Stimulated activated CD4-positive, alpha-beta T cell treated with anti-CD3 and anti-CD28 coated beads, Interleukin-15, amount 100 ng/mL, for 24 hours (primary cell): ENCODE measurements around the gene MS4A14.
"Not testable (repeated sequence)": the region's sequence is repeated elsewhere in the genome, so short reads cannot be mapped to it uniquely, and the experiment has no call there.

Source experiments
- DNase-seq: peaks from one replicate; pipeline ENCODE4 v3.0.0-alpha.2; 2020

Gene MS4A14

GRCh38 chr11:60396382-60396781, at the start of gene MS4A14:
TSS of gene MS4A14 (plus strand) at chr11:60396459. CDS start at chr11:60396579, 120 bp downstream.
- no peak for DNase-seq

- no peak for DNase-seq
Observed at GRCh38 chr11:60347084-60347797, 49.0 kb upstream of the MS4A14 start.

GRCh38 chr11:60348116-60348515, 48.1 kb upstream of the MS4A14 start:
- no peak for DNase-seq

- DNase-seq = no peak
Observed at GRCh38 chr11:60349990-60350389, 46.3 kb upstream of the MS4A14 start.

GRCh38 chr11:60357771-60358170, 38.5 kb upstream of the MS4A14 start:
- no peak for DNase-seq

GRCh38 chr11:60360621-60361020, 35.6 kb upstream of the MS4A14 start:
- no peak for DNase-seq

- DNase-seq = no peak
Observed at GRCh38 chr11:60362241-60362640, 34.0 kb upstream of the MS4A14 start.

GRCh38 chr11:60363542-60364470, 32.5 kb upstream of the MS4A14 start:
- DNase-seq = peak; percentile 70

GRCh38 chr11:60366262-60366904, 29.9 kb upstream of the MS4A14 start:
- not testable (repeated sequence) for DNase-seq

- DNase-seq = no peak
Observed at GRCh38 chr11:60367009-60367408, 29.2 kb upstream of the MS4A14 start.

- DNase-seq = no peak
Observed at GRCh38 chr11:60367896-60368295, 28.4 kb upstream of the MS4A14 start.

- no peak for DNase-seq
Observed at GRCh38 chr11:60370252-60370810, 25.9 kb upstream of the MS4A14 start.

- no peak for DNase-seq
Observed at GRCh38 chr11:60370811-60371298, 25.4 kb upstream of the MS4A14 start.

GRCh38 chr11:60371386-60371785, 24.9 kb upstream of the MS4A14 start:
- DNase-seq = no peak

GRCh38 chr11:60371854-60372253, 24.4 kb upstream of the MS4A14 start:
- no peak for DNase-seq

- DNase-seq = no peak
Observed at GRCh38 chr11:60372767-60373166, 23.5 kb upstream of the MS4A14 start.

GRCh38 chr11:60375316-60375715, 20.9 kb upstream of the MS4A14 start:
- DNase-seq = no peak

GRCh38 chr11:60376601-60377000, 19.7 kb upstream of the MS4A14 start:
- DNase-seq = no peak

- DNase-seq = no peak
Observed at GRCh38 chr11:60377401-60378136, 18.7 kb upstream of the MS4A14 start.

GRCh38 chr11:60378354-60378753, 17.9 kb upstream of the MS4A14 start, which contains the start of gene MS4A7:
TSS of gene MS4A7 (plus strand) at chr11:60378532. CDS start at chr11:60383142, 4,610 bp downstream.
- DNase-seq = no peak

- no peak for DNase-seq
Observed at GRCh38 chr11:60389279-60389910, 6.9 kb upstream of the MS4A14 start.

GRCh38 chr11:60390419-60390818, 5.8 kb upstream of the MS4A14 start:
- no peak for DNase-seq
